Measurements from ENCODE around the gene GALNT15.

Gene GALNT15

GRCh38 chr3:16189201-16189600 is 14.7 kb downstream of the GALNT15 start:
- DNase-seq = no peak

- no peak for DNase-seq
These were observed 16.2 kb downstream of the GALNT15 start for GRCh38 chr3:16190704-16191103.

- DNase-seq = no peak
These were observed 17.1 kb downstream of the GALNT15 start for GRCh38 chr3:16191591-16191990.

- no peak for DNase-seq
These were observed 17.8 kb downstream of the GALNT15 start for GRCh38 chr3:16192176-16192811.

- no peak for DNase-seq
These were observed 23.9 kb downstream of the GALNT15 start for GRCh38 chr3:16198427-16198826.

GRCh38 chr3:16199769-16200168 is 25.3 kb downstream of the GALNT15 start:
- no peak for DNase-seq

- no peak for DNase-seq
These were observed 25.9 kb downstream of the GALNT15 start for GRCh38 chr3:16200411-16200810.

- DNase-seq = no peak
These were observed 28.6 kb downstream of the GALNT15 start for GRCh38 chr3:16203031-16203430.

GRCh38 chr3:16203671-16204629 is 29.5 kb downstream of the GALNT15 start:
- DNase-seq = no peak

GRCh38 chr3:16204751-16205150 is 30.3 kb downstream of the GALNT15 start:
- no peak for DNase-seq

- DNase-seq = no peak
These were observed 30.8 kb downstream of the GALNT15 start for GRCh38 chr3:16205156-16205870.

GRCh38 chr3:16207031-16207430 is 32.6 kb downstream of the GALNT15 start:
- DNase-seq = no peak

GRCh38 chr3:16211176-16211904 is 36.9 kb downstream of the GALNT15 start:
- DNase-seq = no peak

- DNase-seq = no peak
These were observed 39.9 kb downstream of the GALNT15 start for GRCh38 chr3:16214366-16214765.

GRCh38 chr3:16216373-16216935 is 42.0 kb downstream of the GALNT15 start:
- no peak for DNase-seq

GRCh38 chr3:16219777-16220176 is 45.3 kb downstream of the GALNT15 start:
- DNase-seq = no peak

- DNase-seq = no peak
These were observed 47.5 kb downstream of the GALNT15 start for GRCh38 chr3:16221990-16222389.

GRCh38 chr3:16222547-16222946 is 48.1 kb downstream of the GALNT15 start:
- DNase-seq = no peak

GRCh38 chr3:16224325-16224724 is 49.8 kb downstream of the GALNT15 start:
- no peak for DNase-seq

GRCh38 chr3:16227566-16227965 is 53.1 kb downstream of the GALNT15 start:
- DNase-seq = no peak

- DNase-seq = no peak
These were observed 55.2 kb downstream of the GALNT15 start for GRCh38 chr3:16229681-16230080.

- DNase-seq = no peak
These were observed 57.5 kb downstream of the GALNT15 start for GRCh38 chr3:16231983-16232382.

- no peak for DNase-seq
These were observed 59.3 kb downstream of the GALNT15 start for GRCh38 chr3:16233806-16234205.
